GM10847 (cell line): ENCODE data around the gene ZFP57.

Experiments
- POLR2A ChIP-seq: IDR thresholded peaks from 2 replicates; pipeline ENCODE4 v1.6.1; 2011; ENCODE audit not compliant: insufficient read length; ENCODE audit errors: extremely low read depth

Gene ZFP57

DNA sequence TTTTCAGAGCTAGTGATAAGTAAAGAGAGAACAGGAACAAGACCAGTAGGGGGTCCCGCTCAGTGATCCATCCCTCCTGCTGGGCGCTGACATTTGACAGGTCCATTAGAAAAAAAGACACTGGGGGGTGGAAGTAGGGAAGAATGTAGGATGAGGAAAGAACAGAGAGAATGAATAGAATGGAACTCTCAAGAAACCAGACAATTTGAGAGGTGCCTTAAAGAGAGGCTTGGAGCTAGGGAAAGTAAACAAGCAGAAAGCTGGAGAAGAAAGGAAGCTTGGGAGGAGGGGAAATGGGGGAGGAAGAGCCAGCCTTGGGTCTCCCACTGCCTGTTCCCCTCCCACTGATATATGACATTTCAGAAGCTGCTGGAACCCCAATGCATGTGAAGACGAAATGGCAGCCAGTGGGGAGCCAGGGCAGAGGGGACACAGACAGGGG is 56.4 kb downstream of the ZFP57 start:
- no peak for TF ChIP-seq POLR2A
